Medulla oblongata (tissue), 1 donor: ENCODE results near the gene TMEM8B.

ENCODE experiments used
- DNase-seq: peaks from one replicate; pipeline ENCODE4 v3.0.0-alpha.2; 2015; ENCODE audit errors: extremely low spot score

Gene TMEM8B

DNA sequence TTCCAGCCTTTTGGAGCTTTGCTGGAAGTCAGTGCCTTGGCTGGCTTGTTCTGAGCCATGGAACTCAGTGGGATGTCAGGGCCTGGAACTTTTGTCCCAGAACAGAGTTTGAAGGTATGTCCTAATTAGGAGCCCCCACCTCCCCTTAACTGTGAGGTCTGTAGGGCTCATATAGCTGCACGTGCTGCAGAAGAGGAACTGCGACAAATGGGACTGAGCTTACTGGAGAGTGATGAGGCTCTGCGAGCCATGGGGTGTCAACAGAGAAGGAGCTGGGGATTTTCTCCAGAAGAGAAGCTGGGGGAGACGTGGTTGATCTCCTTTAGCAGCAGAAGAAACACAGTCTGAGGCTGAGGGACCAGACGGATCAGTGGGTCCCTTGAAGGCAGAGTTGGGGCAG, 10.9 kb downstream of the TMEM8B start:
- no peak for DNase-seq

DNA sequence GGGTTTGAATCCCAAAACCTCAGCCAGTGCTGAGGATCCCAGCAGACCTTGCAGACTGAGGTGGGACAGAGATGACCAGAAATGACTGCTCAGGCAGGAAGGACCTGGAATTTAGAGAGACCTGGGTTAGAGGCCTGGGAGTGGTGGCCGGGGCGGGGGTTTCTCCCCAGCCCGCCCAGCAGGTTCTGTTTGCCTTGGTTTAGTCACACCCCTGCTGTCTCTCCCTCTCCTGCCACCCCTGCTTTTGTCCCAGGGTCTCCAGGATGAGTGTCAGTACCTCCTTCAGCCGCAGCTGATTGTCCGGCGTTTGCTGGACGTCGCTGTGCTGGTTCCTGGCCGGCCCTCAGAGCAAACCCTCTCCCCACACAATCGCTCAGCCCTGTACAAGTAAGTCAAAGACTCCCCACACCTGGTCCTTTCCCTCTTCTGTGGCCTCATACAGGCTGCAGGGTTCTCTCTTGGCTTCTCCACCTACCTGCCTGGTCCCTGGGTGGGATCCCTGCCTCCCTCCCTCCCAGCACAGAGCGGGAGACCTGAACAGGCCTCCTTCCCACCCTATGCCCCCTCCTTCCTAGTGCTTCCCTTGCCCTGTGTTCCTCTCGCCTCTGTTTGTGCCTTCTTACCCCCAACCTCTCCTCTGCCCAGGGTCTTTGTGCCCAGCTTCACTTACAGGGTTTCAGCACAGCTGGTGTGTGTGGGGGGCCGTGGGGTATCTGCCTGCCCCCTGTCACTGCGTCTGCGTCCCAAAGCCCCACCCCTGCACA, 12.0 kb downstream of the TMEM8B start:
- DNase-seq, result no peak

GRCh38 chr9:35841645-35841900, 12.5 kb downstream of the TMEM8B start:
- no peak for DNase-seq

DNA sequence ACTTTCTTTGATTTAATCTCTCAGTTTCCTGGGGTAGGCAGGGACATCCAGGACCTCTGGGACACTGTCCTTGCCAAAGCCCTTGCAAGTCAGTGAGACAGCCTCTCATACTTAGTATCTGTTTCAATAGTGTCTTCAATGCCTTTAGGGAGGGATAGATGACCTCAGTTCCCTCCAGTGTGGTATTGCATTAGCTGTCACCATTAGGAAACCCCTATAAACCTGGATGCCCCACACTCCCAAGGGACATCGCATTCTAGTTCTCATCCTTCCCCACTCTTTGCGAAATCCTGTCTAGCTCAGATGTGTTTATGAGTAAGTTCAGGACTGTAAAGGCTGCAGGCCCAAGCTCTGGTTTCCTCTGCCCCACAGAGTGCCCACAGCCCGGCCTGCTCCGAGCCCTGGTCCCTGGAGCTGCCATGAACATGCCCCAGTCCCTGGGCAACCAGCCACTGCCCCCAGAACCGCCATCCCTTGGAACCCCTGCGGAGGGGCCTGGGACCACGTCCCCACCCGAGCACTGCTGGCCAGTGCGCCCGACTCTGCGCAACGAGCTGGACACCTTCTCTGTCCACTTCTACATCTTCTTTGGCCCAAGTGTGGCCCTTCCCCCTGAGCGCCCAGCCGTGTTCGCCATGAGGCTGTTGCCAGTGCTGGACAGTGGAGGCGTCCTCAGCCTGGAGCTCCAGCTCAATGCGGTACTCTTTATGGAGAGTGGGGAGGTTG, 13.2 kb downstream of the TMEM8B start:
- no peak for DNase-seq

DNA sequence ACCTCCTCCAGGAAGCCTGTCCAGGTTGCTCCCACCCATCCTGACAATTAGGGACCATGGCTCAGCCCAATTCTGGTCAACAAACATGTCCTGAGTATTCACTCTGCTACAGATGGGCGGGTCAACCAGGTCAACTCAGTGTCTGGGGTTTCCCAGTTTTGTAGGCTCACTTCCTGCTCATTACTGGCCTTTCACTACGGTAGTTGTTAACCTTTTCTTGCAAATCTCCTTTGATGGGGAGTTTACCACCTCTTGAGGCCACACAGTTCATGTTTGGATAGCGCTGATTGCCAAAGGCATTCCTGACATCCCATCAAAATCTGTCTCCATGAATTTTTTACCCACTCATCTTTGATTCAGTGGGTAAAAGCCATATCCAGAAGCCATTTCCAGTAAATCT, 13.8 kb downstream of the TMEM8B start:
- DNase-seq, result no peak

DNA sequence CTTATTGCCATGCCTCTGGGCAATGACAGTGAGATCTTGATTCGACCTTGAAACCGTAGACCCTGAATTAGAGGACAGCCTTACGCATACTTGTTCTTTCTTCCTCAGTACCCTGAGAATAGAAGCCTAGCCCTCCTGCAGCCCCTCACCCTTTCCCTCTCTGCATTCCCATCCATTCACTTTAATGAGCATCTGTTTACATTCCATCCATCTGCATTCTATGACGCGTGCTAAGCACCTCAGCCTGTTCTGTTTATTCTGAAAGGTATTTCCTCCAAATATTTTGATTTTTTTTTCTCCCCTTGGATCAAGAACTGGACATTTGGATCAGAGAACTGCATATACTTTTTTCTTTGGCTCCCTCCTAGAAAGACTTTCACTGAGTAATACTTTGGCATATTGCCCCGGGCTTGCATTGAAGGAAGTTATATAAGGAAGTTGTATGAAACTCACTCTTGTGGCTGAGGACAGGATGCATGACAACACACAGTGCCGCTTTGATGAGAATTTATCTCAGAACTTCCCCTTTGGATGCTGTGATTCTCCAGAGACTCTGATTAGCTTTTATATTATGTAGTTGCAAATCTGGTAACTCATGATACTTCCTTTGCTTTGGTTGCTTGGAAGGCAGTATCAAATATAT, 15.7 kb downstream of the TMEM8B start:
- DNase-seq, result peak; percentile 80

DNA sequence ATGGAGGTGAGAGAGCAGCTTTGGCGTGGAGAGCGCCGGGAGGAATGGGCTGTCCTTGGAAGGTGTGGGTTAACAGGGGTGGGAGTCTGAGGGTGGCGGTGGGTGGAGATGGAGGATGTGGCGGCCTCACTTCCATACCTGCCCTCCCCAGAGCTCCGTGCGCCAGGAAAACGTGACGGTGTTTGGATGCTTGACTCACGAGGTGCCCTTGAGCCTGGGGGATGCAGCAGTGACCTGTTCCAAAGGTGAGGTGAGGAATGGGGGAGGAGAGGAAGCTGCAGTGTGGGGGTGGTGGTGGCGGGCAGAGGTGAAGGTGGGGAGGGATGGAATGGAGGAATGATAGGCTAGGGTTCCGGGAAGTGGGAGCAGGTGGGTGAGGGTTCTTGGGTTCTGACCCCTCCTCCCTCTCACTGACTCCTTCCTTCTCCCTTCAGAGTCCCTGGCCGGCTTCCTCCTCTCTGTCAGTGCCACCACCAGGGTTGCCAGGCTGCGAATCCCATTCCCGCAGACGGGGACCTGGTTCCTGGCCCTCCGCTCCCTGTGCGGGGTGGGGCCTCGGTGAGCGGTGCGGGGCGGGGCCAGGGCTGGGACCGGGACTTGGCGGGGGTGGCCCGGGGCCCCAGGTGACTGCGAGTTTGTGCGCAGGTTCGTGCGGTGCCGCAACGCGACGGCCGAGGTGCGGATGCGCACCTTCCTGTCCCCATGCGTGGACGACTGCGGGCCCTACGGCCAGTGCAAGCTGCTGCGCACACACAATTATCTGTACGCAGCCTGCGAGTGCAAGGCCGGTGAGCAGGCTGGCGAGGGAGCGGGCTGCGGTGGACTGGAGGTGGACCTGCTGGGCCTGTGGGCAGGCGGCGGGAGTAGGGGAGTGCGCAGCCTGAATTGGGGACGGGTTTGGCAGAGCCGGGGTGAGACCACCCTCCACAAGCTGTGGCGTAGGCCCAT, 17.1 kb downstream of the TMEM8B start:
- no peak for DNase-seq

DNA sequence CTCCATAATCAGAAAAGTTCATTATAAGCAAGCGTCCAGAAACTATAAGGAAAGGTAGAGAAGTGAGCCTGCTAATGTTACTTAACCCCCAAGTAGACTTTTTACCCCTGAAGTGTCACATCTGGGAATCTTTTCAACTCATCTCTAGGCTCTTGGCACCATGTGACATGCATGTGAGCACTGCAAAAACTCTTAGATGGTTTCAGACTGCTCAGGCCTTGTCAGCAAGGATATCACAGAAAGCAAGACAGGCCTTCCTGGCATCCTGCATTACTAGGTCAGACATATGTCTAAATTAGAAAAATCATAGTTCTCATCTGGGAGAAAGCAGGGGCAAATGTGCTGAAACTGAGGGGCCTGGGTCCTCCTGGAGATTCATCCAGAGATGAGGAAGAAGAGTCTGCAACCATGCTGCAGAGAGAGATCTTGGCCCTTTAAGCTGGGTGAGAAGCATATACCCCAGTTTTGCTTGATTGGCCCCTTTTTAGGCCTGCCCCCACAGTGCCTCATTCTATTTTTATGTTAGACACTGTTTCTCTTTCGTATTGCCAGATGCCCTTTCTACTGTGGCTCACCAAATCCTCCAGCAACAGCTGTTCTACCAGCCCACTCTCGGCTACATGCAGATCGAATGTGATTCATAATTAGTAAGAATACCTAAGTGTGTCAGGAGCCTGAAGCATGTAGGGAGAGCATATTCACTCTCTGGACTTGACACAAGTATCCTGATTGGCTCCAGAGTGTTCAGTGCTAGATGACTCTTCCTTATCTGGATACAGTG, 19.0 kb downstream of the TMEM8B start:
- no peak for DNase-seq

DNA sequence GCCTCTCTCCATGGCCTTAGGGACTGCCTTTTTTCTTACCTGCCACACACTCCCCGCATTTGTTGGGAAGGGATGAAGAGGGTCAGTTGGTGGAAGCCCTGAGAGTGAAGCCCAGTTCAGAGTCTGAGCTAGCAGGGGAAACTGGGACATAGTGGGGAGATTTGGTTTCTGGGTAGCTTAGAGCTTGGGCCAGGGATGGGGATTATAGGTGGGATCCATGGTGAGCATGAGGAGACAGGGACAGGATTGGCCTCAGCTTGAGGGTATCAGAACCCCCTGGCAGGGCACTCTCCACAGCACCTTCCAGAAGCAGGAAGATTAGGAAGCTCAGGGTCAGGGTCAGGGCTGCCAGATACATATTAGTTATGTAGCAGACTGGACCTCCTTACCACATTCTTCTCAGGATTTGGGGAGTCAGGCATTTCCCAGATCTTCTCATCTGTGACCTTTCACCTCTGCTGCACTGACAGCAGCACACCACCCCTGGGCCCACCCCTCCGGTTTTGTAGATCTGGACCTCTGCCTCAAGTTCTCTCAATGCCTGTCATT, 23.3 kb downstream of the TMEM8B start:
- DNase-seq, result no peak

- no peak for DNase-seq
Measured at GRCh38 chr9:35852876-35853865, 24.1 kb downstream of the TMEM8B start.

DNA sequence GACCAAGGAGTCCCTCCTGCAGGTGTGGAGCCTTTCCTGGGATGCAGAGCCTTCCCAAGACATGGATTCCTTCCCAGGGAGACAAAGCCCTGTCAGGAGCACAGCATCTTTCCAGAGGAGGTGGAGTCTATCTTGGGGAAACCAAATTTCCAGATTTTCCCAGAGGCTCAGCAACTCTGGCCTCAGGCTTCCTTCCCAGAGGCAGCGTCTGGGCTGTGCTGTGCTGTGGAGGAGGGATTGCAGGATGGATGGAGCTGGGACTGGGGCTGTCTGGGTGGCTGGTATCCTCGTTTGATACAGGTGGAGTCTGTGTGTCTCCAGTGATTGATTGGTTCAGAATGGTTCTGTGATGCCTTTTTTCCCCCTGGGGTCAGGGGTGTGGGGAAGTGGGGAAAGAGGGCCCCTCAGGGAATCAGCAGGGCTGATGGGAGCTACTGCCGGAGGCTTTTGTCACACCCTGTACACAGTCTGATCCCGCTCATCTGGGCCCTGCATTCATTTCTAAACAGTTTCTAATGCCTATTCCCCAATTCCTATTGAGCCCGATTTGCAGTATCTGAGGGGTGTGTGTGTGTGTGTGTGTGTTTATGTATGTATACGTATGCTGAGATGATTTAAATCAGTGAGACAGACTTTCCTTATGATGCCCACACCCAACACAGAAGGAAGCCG, 25.2 kb downstream of the TMEM8B start:
- DNase-seq, result no peak

GRCh38 chr9:35856206-35856605, 27.2 kb downstream of the TMEM8B start:
- DNase-seq, result no peak

- DNase-seq, result no peak
Measured at GRCh38 chr9:35856882-35857281, 27.9 kb downstream of the TMEM8B start.

GRCh38 chr9:35858458-35858857, 29.4 kb downstream of the TMEM8B start:
- DNase-seq, result no peak

- no peak for DNase-seq
Measured at GRCh38 chr9:35859310-35859989, 30.4 kb downstream of the TMEM8B start.

DNA sequence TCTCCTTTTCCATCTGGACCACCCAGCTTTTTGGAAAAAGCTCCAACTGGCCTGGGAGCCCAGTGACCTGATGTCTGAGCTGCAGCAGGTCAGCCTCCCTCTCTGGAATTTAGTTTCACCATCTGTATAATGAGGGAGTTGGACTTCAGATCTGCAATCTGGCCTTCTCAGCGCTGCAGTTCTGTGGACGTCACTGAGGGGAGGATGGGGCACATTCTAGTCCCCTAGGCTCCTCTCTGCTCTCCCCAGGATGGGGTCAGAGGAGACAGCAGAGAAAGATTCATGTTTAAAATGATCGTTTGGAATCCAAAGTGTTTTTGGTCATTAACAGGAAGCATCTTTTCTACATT, 30.9 kb downstream of the TMEM8B start:
- DNase-seq, result no peak

- DNase-seq, result no peak
Measured at GRCh38 chr9:35861161-35861897, 32.3 kb downstream of the TMEM8B start.

- no peak for DNase-seq
Measured at GRCh38 chr9:35862328-35862727, 33.3 kb downstream of the TMEM8B start.
